HepG2 (cell line): ENCODE measurements around the gene CMTM4. TPM values are rescaled to one million over a fixed set of nuclear protein-coding genes. Genes with fewer than 3 reads are reported as not detected.

Experiments used
- ARID5B ChIP-seq: IDR thresholded peaks from 2 replicates; pipeline ENCODE4 v1.4.0; 2020; ENCODE audit warnings: mild to moderate bottlenecking, missing genetic modification reagents
- CHD4 ChIP-seq: fragments of 200-600 bp; sonication (generic); IDR thresholded peaks from 2 replicates; pipeline ENCODE4 v1.7.0; 2017; ENCODE audit warnings: mild to moderate bottlenecking, low read length, borderline replicate concordance
- FOSL2 ChIP-seq: sonication (generic); formaldehyde crosslinking; IDR thresholded peaks from 2 replicates; pipeline ENCODE4 v1.4.0; 2020; ENCODE audit warnings: missing genetic modification reagents
- HNF4A ChIP-seq: sonication (generic); formaldehyde crosslinking; IDR thresholded peaks from 2 replicates; pipeline ENCODE4 v1.4.0; 2020; ENCODE audit warnings: missing genetic modification reagents
- HNF4G ChIP-seq, 2 experiments: sonication (generic) in 1 of 2; formaldehyde crosslinking in 1 of 2; IDR thresholded peaks; 2 replicates each; pipeline versions ENCODE4 v1.4.0 to v1.6.1; 2011 to 2020; ENCODE audit warnings: borderline replicate concordance in 2 of 2, low read depth in 2 of 2, mild to moderate bottlenecking in 2 of 2, low read length in 1 of 2, missing genetic modification reagents in 1 of 2, moderate library complexity in 1 of 2
- HOXA3 ChIP-seq: sonication (generic); formaldehyde crosslinking; IDR thresholded peaks from 2 replicates; pipeline ENCODE4 v1.5.0; 2020; ENCODE audit warnings: missing genetic modification reagents
- MEIS2 ChIP-seq: sonication (generic); formaldehyde crosslinking; IDR thresholded peaks from 2 replicates; pipeline ENCODE4 v1.9.0; 2021; ENCODE audit warnings: mild to moderate bottlenecking, missing genetic modification reagents
- NCOA2 ChIP-seq: sonication (generic); formaldehyde crosslinking; IDR thresholded peaks from 2 replicates; pipeline ENCODE4 v1.8.0; 2022; ENCODE audit warnings: inconsistent platforms
- NR2F1 ChIP-seq, 2 experiments: fragments of 450-650 bp in 1 of 2; formaldehyde crosslinking in 1 of 2; IDR thresholded peaks; 2 replicates each; pipeline versions ENCODE4 v1.5.0 to v1.6.1; 2016 to 2020; ENCODE audit warnings: mild to moderate bottlenecking in 1 of 2, missing compliant biosample characterization in 1 of 2, missing genetic modification reagents in 1 of 2, moderate library complexity in 1 of 2
- PATZ1 ChIP-seq: sonication (generic); formaldehyde crosslinking; IDR thresholded peaks from 2 replicates; pipeline ENCODE4 v1.4.0; 2020; ENCODE audit warnings: missing genetic modification reagents
- ZMYM4 ChIP-seq: sonication (generic); formaldehyde crosslinking; IDR thresholded peaks from 2 replicates; pipeline ENCODE4 v1.8.1; 2023; ENCODE audit warnings: mild to moderate bottlenecking, missing genetic modification reagents
- ZNF17 ChIP-seq: sonication (generic); formaldehyde crosslinking; IDR thresholded peaks from 2 replicates; pipeline ENCODE4 v1.5.0; 2020; ENCODE audit warnings: mild to moderate bottlenecking, missing genetic modification reagents
- ZNF550 ChIP-seq: sonication (generic); formaldehyde crosslinking; IDR thresholded peaks from 2 replicates; pipeline ENCODE4 v1.4.0; 2020; ENCODE audit warnings: mild to moderate bottlenecking, missing genetic modification reagents, borderline replicate concordance
- polyA plus RNA-seq, 8 experiments: library from polyadenylated mRNA; depleted of rRNA in 3 of 8; stranded (reverse) in 7 of 8; unstranded in 1 of 8; fragments of >200 nt; fragmentation: Illumina TruSeq in 4 of 8; extraction: Trizol in 4 of 8; gene quantifications; 2 replicates each; pipeline versions ENCODE4 v1.2.1 to v1.2.3, GENCODE V29; 2011 to 2016; ENCODE audit warnings: low read depth in 4 of 8, missing spikeins in 1 of 8, mixed read lengths in 1 of 8; ENCODE audit not compliant: insufficient read depth in 1 of 8
- total RNA-seq, 5 experiments: library from RNA; depleted of rRNA; stranded (reverse); fragments of >200 nt; fragmentation: Illumina TruSeq; extraction: Trizol; gene quantifications; 2 replicates each; pipeline ENCODE4 v1.2.3, GENCODE V29; 2016; ENCODE audit warnings: low read depth in 1 of 5
- TF ChIP-seq, protein P1 (sequence below): sonication (generic); formaldehyde crosslinking; IDR thresholded peaks from 2 replicates; pipeline ENCODE4 v1.4.0; 2020; ENCODE audit warnings: missing genetic modification reagents, borderline replicate concordance
- TF ChIP-seq, protein P2 (sequence below): IDR thresholded peaks from 2 replicates; pipeline ENCODE4 v1.6.1; 2012; ENCODE audit warnings: inconsistent platforms
- TF ChIP-seq, protein P3 (sequence below): sonication (generic); formaldehyde crosslinking; IDR thresholded peaks from 2 replicates; pipeline ENCODE4 v1.5.0; 2020; ENCODE audit warnings: mild to moderate bottlenecking, missing genetic modification reagents

The CMTM4 gene
- total and polyA plus RNA-seq, 2 of the 13 experiments (the other 11 are each of a cell fraction or from before 2014, with no cell fraction given) = 32.0 to 36.3 TPM

GRCh38 chr16:66640724-66641314, 55.7 kb downstream of the CMTM4 start (continued):
- TF ChIP-seq, protein P1, sequence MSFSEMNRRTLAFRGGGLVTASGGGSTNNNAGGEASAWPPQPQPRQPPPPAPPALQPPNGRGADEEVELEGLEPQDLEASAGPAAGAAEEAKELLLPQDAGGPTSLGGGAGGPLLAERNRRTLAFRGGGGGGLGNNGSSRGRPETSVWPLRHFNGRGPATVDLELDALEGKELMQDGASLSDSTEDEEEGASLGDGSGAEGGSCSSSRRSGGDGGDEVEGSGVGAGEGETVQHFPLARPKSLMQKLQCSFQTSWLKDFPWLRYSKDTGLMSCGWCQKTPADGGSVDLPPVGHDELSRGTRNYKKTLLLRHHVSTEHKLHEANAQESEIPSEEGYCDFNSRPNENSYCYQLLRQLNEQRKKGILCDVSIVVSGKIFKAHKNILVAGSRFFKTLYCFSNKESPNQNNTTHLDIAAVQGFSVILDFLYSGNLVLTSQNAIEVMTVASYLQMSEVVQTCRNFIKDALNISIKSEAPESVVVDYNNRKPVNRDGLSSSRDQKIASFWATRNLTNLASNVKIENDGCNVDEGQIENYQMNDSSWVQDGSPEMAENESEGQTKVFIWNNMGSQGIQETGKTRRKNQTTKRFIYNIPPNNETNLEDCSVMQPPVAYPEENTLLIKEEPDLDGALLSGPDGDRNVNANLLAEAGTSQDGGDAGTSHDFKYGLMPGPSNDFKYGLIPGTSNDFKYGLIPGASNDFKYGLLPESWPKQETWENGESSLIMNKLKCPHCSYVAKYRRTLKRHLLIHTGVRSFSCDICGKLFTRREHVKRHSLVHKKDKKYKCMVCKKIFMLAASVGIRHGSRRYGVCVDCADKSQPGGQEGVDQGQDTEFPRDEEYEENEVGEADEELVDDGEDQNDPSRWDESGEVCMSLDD (CRISPR knock-in tag) = 0 out of 2 replicates have a peak, but pooled peaks have one; percentile 46
- TF ChIP-seq HOXA3 (CRISPR knock-in tag) (peak; percentile 46; the same call in 1 of the 2 replicates), HNF4G (IDR thresholded peaks at IDR 0.05; ENCODE audit: borderline replicate concordance, low read depth, low read length) (peak; percentile 22; the same call in 1 of the 2 replicates), HNF4G (CRISPR knock-in tag; IDR thresholded peaks at IDR 0.05; ENCODE audit: borderline replicate concordance, low read depth) (no peak), ZNF17 (CRISPR knock-in tag) (no peak), NR2F1 (CRISPR knock-in tag; IDR thresholded peaks at IDR 0.05) (0 out of 4 replicates have a peak, but pooled peaks of 1 of the 2 experiments have one; percentile 41), ARID5B (peak; percentile 53; the same call in 1 of the 2 replicates), PATZ1 (CRISPR knock-in tag) (peak; percentile 67), MEIS2 (CRISPR knock-in tag) (0 out of 2 replicates have a peak, but pooled peaks have one; percentile 27), CHD4 (0 out of 2 replicates have a peak, but pooled peaks have one; percentile 6), HNF4A (CRISPR knock-in tag) (peak; percentile 77), FOSL2 (0 out of 2 replicates have a peak, but pooled peaks have one; percentile 14), NCOA2 (CRISPR knock-in tag) (0 out of 2 replicates have a peak, but pooled peaks have one; percentile 51), ZMYM4 (CRISPR knock-in tag) (peak; percentile 45; the same call in 1 of the 2 replicates), ZNF550 (CRISPR knock-in tag) (no peak)
- TF ChIP-seq, protein P2, sequence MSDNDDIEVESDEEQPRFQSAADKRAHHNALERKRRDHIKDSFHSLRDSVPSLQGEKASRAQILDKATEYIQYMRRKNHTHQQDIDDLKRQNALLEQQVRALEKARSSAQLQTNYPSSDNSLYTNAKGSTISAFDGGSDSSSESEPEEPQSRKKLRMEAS = no peak
- TF ChIP-seq, protein P3, sequence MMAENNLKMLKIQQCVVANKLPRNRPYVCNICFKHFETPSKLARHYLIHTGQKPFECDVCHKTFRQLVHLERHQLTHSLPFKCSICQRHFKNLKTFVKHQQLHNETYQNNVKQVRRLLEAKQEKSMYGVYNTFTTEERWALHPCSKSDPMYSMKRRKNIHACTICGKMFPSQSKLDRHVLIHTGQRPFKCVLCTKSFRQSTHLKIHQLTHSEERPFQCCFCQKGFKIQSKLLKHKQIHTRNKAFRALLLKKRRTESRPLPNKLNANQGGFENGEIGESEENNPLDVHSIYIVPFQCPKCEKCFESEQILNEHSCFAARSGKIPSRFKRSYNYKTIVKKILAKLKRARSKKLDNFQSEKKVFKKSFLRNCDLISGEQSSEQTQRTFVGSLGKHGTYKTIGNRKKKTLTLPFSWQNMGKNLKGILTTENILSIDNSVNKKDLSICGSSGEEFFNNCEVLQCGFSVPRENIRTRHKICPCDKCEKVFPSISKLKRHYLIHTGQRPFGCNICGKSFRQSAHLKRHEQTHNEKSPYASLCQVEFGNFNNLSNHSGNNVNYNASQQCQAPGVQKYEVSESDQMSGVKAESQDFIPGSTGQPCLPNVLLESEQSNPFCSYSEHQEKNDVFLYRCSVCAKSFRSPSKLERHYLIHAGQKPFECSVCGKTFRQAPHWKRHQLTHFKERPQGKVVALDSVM (CRISPR knock-in tag) = peak; percentile 90
